ENCODE results near the gene RFX3. TPM values are rescaled to one million over a fixed set of nuclear protein-coding genes. Genes with fewer than 3 reads are reported as not detected.

RFX3 gene
- total RNA-seq, 1 donor from 2014 or later: 19.2 TPM

DNA sequence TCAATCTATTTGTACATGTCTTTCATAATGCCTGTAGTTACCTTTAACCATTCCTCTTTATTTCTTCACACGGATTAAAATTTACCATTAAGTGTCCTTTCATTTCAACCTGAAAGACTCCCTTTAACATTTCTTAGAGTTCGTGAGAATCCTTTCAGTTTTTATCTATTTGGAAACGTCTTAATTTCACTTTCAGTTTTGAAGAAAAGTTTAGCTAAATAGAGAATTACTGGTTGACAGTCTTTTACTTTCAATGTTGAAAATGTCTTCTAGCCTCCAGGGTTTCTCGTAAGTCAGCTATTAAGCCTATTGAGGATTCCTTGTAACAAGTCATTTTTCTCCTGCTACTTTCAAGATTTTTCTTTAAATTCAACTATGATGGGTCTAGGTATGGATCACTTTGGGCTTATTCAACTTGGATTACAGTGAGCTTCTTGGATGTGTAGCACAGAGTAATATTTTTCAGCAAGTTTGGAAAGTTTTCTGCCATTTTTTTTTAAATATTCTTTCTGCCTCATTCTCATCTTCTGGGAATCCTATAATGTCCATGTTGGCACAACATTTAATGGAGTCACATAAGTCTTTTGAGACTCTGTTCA is 48.5 kb downstream of the RFX3 start:
- DNase-seq (ENCODE audit: low spot score): no peak

DNA sequence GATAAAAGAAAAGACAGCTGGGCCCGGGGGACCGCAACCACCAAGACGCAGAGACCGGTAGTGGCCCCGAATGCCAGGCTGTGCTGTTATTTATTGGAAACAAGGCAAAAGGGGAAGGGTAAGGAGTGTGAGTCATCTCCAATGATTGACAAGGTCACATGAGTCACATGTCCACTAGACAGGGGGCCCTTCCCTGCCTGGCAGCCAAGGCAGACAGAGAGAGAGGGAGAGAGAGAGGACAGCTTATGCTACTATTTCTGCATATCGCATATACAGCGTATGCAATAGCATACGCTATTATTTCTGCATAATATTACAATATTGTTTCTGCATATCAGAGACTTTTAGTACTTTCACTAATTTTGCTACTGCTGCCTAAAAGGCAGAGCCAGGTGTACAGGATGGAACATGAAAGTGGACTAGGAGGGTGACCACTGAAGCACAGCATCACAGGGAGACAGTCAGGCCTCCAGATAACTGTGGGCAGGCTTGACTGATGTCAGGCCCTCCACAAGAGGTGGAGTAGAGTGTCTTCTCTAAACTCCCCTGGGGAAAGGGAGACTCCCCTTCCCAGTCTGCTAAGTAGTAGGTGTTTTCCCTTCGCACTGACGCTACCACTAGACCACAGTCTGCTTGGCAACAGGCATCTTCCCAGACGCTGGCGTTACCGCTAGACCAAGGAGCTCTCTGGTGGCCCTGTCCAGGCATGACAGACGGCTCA is 50.3 kb downstream of the RFX3 start:
- DNase-seq (ENCODE audit: low spot score): no peak

DNA sequence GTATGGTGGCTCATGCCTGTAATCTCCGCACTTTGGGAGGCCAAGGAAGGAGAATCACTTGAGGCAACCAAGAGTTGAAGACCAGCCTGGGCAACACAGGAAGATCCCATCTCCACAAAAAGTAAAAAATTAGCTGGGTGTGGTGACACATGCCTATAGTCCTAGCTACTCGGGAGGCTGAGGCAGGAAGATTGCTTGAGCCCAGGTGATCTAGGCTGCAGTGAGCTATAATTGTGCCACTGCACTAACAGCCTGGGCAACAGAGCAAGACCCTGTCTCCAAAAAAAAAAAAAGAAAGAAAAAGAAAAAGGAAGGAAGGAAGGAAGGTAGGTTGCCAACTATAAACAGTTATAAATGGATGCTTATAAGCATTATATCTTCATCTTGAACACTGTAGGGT is 51.0 kb downstream of the RFX3 start:
- DNase-seq (ENCODE audit: low spot score): no peak

DNA sequence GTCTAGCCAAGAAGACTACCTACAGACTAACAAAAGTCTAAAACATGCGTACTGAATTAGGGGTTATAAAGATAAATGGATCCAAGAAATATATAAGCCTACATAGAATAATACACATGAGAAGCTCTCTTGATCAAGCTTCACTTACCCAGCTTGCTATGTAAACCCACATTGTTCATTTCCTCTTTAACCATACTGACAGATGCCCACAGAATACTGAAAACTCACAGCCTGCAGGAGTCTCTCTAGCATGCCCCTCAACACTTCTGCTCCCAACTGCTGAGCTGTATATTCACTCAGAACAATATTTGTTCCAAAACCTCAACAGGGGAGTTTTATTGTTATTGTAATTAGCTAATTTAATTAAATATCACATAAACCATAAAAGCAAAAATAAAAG is 52.4 kb downstream of the RFX3 start:
- no peak for DNase-seq (ENCODE audit: low spot score)

DNA sequence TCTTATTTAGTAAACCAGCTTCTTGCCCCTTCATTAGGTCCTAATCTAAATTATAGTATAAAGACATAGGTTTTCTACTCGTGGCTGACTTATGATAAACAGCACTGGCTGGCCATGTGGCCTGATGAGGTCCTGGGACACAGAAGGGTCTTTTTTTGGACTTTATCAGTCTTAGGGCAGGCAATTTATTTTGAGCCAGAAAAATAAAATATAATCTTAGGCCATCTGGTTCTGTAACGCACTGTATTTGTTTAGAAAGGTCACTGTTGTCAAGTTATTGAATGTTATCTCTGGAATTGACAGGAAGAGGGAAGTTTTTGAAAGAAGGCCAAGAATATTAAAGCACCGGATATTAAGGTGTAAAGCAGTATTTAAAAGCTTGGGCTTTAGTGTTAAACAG is 53.9 kb downstream of the RFX3 start:
- no peak for DNase-seq (ENCODE audit: low spot score)

DNA sequence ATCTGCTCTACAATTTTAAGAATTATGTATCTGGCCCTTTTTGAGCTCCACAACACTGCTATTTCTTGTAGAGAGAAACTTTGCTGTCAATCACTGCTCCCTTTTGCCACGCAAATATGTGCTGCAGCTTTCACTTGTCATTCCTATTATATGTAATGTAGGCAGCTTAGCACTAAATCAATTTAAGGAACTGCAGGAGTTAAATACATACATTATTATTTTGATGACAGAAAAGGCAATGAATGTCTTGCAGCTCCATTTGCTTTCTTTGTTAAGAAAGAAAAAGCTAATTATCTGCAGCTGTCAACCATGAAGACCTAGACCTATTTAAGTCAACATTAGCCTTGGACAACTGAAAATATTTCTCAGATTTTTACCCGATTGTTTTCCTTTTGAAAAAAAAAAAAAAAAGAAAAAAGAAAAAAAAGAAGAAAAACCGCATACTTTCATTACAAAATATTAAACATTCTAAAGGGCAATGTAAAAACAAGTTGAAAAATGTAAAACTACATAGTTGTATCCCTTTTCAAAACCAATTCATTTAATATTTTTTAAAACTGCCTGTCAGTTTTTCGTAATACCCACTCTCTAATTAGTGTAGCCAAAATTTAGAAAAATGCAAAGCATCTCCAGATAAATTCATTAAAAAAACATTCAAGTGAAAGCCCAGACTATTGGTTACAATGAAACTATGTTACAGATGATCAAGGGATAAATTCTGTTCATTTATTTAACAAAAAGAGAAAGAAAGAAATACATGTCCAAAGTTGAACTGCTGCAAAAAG is 57.2 kb downstream of the RFX3 start:
- no peak for DNase-seq (ENCODE audit: low spot score)

DNA sequence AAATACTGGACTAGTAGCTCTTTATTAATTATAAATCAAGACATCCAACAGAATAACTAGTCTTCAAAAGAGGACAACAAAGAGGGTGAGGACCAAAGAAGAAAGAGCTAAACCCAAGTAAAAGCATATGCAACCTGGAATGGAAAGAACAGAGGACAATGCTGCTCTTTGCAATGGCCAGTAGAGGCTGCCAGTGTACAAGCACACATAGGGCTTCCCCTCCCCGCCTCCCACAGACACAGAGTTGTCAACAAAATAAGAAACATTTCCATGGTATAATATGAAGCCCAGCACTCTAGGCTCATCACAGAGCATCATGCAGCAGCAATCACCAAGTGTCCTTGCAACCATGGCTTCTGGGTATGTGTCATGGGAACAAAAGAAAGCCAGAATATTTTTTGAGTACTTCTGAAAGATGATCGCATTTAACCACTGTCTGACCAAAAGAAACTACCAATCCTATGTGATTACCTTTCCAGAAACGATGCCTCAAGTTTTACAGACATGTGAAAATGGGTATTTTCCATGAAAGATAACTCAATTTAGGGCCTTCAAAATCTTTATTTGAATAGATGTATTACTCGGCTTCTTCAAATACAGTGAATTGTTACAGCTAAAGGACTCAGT is 58.1 kb downstream of the RFX3 start:
- DNase-seq (ENCODE audit: low spot score): peak; percentile 62

DNA sequence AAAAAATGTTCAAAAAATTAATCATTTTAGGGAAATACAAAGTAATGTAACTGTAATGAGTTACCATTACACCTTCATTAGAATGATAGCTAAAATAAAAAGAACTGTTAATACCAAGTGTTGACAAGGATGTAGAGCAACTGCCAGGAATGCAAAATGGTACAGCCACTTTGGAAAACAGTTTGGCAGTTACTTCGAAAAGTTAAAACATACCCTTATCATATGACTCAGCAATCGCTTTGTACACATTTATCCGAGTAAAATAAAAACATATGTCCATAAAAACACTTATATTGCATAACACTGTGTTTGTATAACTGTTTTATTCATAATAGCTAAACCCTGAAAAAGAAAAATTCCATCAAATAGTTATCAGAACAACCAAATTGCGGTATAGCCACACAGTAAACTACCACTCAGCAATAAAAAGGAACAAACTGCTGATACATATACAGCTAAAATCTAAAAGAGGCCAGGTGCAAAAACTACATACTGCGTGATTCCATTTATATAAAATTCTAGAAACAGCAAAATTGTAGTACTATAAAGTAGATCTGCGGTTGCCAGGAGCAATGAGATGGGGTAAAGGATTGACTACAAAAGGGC is 61.7 kb downstream of the RFX3 start:
- DNase-seq (ENCODE audit: low spot score): no peak

DNA sequence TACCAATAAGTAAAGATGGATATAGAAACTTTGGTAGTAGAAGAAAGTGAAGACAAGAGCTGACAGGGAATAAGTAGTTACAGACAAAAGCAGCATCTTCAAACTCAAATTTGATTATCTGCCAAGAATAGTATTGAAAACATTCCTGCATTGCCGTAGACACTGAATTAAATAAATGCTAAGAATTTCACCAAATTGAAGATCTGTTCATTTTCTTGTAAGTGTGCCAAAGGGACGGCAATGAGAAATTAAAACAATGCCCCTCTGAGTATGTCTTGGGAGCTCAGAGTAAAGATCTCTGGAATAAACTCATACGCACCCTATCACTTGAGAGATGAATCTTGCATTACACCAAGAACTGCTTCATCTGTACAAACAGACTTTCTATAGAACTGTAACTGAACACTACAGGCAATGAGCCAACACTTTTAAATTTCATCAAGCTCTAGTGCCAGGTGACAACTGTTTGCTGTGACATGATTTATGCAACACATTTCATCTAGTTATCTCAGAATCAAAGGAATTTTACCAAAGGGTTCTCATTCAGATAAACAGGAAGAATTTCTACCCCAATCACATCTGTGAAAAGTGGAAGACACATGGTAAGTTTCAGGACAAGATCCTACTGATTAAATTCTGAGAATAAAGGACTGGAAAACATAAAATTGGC is 66.9 kb downstream of the RFX3 start:
- DNase-seq (ENCODE audit: low spot score): no peak

DNA sequence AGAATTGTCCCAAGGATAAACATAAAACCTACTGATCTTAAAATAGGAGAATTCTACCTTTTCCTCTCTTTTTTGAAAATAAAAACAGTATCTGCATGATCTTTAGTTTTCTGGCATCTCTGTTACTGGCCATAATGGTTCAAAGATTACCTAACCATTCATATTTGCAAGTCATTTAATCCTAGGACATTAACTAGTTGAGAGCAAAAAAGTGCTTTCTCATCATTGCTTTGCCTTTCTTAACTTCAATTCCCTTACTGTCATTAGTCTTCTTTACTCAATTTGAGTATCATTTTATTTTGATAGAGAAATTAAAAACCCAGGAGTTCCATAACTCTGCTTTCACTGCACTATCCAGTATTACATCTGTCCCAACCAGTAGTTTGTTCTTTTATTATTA is 68.6 kb downstream of the RFX3 start:
- DNase-seq (ENCODE audit: low spot score): no peak

DNA sequence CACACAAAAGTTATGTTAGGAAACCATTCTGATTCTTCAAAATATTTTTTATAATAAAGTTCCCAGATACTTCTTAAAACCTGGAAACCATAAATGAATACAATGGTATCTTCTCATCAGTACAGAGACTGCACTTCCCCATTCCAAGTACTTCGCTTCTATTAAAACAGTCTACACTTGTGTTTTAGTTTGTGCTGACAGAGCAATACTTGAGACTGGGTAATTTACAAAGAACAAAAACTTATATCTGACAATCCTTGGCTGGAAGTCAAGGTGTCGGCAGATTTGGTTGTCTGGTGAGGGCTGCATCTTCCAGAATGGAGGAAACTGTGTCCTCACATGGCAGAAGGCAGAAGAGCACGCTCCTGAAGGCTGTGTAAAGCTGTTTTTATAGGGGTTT is 70.1 kb downstream of the RFX3 start:
- DNase-seq (ENCODE audit: low spot score): no peak

DNA sequence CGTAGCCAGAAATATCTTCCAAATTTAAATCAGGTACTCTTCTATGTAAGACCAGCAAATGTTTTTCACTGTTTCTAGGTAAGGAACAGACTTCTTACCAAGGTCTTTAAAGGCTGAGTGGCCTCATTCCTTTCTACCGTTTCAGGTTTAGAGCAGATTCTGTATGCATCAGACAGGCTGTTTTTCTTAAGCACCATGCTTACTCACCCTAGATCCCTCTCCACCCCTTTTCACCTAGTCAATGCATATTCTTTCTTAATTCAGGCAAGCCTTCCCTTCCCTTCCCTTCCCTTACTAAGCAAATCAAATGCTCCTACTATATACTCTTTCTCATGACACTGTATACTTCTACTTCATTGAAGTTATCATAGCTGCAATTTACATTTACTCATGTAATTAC is 70.7 kb downstream of the RFX3 start:
- no peak for DNase-seq (ENCODE audit: low spot score)

DNA sequence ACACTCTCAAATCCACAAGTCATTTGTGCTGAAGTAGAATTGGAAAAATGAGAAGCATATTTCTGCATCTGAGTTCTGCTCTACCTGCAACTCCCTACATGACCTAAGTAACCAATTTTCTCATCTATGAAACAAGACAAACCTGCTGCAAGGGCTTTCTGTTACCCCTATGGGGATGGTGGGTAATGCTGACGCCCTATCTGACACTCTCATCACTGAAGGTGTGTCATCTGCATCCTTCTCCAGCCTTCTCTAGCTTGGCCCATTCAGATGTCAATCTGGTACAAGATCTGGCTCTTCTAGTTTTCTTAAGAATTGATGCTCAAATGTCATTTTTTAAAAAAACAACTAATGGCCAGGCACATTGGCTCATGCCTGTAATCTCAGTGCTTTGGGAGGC is 73.8 kb downstream of the RFX3 start:
- no peak for DNase-seq (ENCODE audit: low spot score)

DNA sequence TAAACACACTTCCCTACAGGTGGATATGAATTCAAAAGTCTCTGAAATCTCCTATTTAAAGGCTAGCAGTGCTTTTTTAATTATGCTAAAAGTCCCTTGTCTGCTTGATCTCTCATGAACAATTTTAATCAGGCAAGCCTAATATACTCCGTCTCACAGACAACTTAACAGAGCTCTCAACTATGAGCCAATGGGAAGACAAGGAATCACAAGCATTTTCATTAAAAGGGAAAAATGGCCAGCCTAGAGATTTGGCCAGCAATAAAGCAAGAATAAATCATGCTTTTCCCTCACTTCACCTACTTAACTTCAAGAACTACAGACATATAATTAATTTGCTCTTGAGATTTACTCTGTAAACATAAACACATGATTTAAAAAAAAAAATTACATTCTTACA is 78.0 kb downstream of the RFX3 start:
- no peak for DNase-seq (ENCODE audit: low spot score)

DNA sequence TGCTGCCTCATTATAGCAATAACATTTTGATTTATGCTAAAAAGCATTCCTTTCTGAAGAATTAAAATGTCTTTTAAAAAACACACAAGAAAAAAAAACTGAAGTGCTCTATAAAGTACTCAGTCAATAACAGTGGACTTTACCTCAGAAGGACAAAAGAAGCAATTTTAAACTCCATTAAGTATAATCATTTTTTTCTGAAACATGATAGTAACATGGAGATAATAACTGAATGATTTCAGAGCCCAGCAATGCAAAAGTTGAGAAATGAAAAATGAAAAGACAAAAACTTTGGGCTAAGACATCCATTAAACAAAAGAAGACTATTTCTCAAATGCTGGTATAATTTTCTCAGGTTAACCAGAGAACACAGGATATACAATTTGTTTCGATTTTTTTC is 78.7 kb downstream of the RFX3 start:
- no peak for DNase-seq (ENCODE audit: low spot score)

DNA sequence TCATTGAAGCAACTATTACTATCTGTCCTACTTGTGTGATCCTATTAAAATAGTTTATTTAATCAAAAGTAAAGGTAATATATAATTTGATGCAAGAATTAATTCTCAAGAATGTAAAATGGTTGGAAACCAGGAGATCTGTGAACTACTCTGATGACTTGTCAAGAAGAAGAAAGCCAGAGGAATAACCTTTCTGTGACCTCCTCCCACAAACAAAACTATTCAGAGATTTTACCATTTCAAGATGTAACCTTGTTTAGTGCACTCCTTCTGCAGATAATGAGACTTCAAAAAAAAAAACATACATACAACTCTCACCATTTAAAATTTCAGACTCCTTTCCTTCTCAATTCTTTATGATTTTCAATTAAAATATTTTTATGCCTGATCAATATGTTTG is 79.5 kb downstream of the RFX3 start:
- no peak for DNase-seq (ENCODE audit: low spot score)

DNA sequence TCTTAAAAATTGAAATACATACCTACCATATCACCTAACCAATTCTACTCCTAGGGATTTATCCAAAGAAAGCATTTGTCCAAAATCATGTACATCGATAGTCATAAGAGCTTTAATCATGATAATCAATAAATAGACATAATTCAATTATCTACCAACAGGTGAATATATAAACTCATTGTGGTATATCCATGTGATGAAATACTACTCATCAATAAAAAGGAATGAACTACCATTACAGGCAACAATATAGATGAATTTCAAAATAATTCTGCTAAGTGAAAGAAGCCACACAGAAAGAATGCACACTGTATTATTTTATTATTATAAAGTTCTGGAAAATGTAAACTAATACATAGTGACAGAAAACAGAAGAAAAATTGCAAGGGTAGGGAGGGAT is 81.8 kb downstream of the RFX3 start:
- no peak for DNase-seq (ENCODE audit: low spot score)

DNA sequence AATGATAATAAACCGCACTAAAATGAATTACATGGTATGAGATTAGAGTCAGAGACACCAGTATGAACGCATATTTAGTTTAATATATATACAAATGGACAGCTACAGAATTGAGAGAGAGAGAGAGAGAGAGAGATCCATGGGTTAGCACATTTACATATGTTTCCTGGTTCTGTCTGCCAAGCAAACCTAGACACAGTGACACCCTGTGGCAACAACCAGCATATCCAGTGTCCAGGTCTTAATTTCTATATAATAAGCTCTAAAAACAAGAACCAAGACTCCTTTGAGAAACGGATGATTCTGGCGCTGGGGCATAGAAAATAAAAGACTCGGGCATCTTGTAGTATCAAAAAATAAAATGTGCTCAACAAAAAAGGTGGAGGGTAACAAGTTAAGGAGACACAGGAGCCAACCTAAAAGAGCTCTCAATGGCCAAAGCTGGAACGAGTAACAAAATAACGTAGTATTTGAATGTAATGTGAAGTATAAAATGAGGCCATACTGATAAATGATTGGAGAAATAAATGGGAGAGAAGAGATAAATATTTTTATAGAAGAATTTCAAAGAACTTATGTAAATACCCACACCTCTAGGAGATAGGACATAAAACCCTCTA is 84.5 kb downstream of the RFX3 start:
- DNase-seq (ENCODE audit: low spot score): peak; percentile 45

DNA sequence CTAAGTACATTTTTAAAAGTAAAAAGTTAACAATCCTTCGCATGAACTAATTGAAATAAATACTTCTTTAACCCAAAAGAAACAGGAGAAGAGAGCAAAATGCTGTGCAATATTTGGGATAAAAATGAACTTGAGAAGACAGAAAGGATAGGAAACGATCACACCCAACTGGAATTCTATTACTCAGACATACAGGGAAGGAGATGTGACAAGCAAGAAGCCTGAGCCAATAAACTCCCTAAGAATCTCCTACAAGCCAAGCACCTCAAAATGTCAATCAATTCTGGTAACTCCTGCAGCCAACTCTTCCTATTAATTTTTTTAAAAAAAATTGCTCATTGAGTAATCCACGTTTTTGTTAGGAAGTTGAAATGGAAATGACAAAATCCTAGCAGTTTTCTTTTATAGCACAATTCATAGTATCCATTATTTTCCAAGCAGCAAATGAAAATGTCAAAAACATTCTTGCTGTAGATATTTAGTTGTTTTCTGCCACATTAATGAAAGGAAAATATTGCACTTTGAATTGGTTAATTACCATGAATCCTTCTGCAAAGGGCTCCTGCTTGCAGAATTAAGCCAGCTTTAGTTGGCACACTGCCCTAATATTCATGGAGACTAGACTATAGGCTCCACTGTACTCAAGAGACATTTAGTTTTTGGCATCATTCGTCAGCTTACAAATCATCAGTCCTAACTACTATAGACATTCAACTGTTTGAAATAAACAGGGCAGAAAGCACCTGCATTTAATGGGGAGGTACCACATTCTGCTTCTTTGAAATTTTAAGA is 89.0 kb downstream of the RFX3 start:
- no peak for DNase-seq (ENCODE audit: low spot score)

DNA sequence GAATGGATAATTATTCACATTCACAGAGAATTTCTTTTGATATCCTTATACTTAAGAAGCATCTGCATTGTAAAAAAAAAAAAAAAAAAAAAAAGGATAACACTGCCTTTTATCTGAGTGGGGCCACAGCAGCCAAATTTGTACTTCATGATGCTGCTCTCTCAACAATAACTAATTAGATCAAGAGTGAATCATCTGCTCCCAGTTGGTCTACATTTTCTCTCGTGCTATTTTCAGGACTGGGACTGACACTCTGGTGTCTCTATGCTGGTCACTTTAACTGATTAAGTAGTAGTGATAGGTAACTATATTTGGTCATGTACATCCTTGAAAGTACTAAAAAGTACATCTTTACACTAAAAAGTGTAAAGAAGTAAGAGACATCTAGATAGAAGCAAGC is 90.1 kb downstream of the RFX3 start:
- no peak for DNase-seq (ENCODE audit: low spot score)

All from ureter (tissue), 1 donor.